Suppressor macrophage treated with lipopolysaccharide for 4 hours (primary cell): Measurements from ENCODE around the gene MARCKS.
"Not testable (repeated sequence)": the region's sequence is repeated elsewhere in the genome, so short reads cannot be mapped to it uniquely, and the experiment has no call there.

Experiments used
- DNase-seq: peaks from one replicate; pipeline ENCODE4 v3.0.0-alpha.2; 2020

The MARCKS gene

GRCh38 chr6:113888493-113888892 is 31.3 kb downstream of the MARCKS start:
- no peak for DNase-seq

DNA sequence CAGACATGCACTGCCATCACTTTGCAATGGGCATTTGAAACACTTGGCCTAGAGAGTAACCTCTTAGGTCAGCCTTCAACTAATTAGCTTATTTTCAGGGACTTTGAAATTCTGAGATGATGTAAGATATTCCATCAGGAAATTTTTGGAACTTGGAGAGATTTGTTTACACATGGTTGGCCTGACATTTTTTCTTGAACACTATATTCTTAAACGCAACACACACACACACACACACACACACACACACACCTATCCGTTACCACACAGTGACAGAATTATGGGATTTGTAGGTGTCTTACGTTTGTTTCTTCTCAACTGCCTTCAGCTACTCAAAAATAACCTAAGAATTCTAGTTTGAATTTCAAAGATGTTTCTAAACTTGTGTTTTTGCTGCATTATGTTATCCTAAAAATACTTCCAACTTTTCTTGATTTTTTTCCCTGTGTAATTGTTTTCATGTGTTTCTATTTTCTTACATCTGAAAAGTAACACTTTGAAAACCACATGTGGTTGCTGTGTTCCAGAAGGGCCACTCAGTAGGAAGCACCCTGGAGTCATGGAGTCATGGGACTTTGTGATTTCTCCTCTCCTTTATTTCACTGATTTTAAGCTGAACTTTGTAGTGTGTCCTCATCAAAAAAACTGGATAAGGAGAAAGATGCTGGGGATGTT is 31.9 kb downstream of the MARCKS start:
- DNase-seq, result no peak

DNA sequence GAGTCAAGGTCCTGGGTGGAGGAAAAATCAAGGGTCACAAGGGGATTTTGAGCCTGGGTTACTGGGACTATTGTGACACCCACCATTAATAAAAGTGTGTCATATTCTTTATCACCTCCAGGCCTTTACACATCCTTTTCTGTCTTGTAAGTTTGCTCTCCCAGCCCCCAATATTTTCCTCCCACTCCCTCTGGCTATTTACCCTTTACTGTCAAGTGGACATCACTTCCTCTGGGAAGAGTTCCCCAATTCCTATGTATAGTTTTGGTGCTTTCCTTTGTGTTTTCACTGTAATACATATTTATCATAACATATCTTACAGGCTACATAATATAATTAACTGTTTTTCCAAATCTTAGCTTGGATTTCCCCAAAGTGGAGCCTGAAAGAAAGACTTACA is 36.3 kb downstream of the MARCKS start:
- DNase-seq, result peak; percentile 28

- DNase-seq, result peak; percentile 50
These were observed 36.7 kb downstream of the MARCKS start for GRCh38 chr6:113893866-113894265.

DNA sequence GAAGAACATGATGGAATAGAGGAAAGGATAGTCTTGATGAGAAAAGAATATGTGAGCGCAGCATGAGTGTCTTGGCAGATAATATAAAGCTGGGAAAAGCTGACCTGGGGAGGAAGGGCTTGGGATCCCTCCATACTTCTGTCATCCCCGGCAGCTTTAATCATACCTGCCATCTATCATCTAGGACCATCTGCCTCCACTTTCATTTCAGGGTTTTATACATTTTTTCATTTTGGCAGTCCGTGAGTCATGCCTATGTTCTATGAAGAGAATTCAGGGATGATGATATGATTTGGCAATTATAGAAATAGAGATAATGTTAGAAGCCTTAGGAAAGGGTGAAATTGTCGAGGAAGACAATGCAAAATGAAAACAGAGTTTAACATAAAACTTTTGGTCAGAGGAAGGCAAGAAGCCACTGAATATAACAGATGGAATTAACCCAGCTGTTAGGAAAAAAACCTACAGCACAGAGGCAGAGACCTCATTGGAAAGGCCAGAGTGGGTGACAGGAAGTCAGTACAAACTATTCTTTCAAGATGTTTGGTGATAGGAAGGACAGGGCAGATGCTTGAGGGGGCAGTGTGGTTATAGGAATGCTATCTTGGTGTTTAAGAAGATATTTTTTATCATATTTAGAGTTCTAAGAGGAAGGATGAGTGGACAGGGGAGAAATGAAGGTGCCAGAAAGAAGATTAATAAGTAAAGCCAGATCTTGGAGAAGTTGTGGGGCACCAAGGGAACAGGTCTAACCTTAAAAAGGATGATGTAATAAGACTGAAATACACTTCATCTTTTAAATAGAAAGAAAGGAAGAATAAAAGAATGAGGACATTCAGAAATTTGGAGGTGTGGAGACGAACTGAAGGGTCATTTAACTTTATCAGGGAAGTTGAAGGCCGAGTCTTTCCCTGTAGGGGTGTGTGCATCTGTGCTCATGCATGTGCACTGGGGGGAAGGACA is 37.8 kb downstream of the MARCKS start:
- DNase-seq, result no peak

GRCh38 chr6:113901482-113901881 is 44.3 kb downstream of the MARCKS start:
- no peak for DNase-seq

DNA sequence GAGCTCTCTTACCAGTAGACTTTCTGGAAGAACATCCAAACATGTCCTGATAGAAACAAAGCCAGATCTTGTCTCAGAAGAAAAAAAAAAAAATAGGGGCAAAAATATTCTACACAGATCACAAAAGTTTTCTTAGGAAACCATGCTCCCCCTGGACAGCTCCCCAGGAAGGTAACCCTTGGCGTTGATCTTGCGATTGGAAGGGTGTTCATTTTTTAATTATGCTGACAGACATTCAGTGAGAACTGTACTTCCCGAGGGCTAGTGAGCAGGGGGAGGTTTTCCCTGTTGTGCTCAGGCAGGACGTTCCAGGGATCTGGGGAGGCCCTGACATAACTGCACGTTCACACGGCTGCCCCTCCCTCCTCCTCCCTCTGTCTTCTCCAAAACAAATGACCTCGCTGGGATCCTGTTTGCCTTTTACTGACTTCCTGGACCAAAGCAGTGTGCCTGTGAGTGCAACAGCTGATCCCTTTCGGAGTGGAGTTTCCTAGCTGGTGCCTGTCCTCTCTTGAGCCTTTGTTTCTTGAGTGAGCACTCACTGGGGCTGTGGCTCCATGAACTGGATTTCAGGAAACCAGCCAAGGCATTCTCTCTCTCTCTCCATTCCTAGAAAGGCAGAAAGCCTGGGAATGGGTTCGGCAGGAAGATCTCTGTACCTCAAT is 46.7 kb downstream of the MARCKS start:
- DNase-seq, result no peak

- DNase-seq, result peak; percentile 28
These were observed 50.1 kb downstream of the MARCKS start for GRCh38 chr6:113907102-113907815.

DNA sequence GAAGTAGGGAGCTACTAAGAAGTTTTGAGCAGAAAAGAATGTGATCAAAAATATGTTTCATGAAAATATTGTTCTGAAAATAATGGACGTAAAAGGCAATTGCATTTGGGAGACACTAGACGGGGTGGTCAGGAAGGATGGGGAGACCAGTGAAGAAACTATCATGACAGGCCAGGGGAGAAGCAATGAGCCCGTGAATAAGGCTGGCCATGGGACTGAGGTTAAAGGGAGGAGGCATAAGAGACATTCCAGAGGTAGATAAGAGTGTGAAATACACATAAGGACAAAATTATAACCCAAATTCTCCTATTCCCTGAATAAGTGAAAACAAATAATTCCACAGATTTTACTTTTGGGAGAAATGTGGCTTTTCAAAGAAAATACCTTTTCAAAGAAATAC is 51.7 kb downstream of the MARCKS start:
- DNase-seq, result no peak

- DNase-seq, result peak; percentile 84
These were observed 52.2 kb downstream of the MARCKS start for GRCh38 chr6:113909224-113909856.

DNA sequence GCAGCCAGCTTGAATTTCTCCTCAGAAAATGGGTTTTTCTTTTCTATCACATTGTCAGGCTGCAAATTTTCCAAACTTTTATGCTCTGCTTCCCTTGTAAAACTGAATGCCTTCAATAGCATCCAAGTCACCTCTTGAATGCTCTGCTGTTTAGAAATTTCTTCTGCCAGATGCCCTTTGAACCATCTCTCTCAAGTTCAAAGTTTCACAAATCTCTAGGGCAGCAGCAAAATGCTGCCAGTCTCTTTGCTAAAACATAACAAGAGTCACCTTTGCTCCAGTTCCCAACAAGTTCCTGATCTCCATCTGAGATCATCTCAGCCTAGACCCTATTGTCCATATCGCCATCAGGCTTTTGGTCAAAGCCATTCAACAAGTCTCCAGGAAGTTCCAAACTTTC is 53.1 kb downstream of the MARCKS start:
- DNase-seq, result not testable (repeated sequence)
